NCI-H1092 treated with DMSO at 0.1 percent for 48 hours (cell line): ENCODE results near the gene TEX44.

Experiments
- DNase-seq: peaks from one replicate; lab custom pipeline; 2025; lab: John Stamatoyannopoulos, UW

The TEX44 gene

DNA sequence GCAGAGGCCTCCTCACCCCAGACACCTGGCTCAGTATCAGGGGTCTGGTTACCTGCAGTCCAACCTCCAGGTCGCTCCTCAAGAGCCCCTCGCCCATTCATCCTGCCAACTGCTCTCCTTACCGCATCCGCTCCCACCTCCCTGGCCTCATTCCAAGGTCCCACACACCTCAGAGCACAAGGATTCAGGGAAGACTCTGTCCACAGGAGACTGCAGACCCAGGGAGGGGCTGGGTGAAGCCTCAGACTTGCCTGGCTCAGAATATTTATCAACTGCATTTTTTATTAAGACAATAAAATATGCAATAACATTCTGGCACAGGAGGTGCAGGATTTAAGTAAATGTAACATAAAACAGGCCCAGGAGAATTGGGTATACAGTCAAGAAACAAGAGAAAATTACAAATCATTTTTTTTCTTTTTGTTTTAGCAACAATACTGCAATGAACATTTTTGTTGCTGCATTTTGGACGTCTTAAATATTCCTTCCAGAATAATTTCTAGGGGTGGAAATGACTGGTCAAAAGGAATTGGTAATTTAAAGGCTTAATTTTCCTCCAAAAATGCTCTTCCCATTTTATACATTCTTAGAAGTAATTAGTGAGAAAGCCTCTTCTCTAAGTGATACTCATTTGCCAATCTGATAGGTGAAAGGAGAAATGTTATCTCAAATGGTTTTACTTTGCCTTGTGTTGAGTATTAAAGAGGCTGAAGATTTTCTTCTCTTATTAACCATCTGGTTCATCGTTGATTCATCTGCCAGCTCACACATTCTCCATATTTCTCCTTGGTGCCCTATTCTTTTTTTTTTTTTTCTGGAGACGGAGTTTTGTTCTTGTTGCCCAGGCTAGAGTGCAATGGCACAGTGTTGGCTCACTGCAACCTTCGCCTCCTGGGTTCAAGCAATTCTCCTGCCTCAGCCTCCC lies 42.5 kb downstream of the TEX44 start:
- DNase-seq, result no peak

DNA sequence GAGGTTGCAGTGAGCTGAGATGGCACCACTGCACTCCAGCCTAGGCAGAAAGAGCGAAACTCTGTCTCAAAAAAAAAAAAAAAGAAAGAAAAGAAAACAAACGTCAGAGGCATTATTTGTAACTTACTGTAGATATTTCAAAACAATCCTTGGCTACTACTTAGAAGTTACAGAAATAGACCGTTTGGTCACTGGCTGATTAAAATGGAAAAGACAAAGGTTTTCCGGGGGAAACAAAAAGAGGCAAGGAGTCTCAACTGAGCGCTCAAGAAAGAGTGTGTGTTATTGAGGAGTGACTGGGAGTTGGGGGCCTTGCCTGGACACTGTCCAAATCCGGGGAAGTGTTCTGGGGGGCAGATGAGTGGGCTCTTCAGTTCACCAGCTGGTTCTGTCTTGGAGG lies 47.6 kb downstream of the TEX44 start:
- no peak for DNase-seq

DNA sequence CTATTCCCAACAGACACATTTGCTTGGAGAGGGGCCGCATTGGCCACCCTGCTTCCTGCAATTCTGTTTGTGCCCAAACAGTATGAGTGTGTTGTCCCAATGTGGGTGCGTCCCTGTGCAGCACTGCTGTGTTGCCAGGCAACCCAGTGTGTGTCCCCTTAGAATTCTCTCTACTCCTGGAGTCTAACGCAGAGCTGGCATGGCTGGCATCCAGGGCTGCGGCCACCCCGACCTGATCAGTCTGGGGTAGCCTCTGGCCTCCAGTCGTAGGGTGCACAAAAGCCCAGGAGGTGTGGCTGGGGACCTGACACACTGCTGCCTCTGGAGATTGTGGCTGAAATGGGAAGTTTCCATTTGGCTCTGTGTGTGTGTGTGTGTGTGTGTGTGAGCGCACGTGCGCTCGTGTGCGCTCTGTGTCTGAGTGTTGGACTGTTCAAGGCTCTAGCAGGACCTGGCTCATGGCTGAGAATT lies 48.0 kb downstream of the TEX44 start:
- DNase-seq, result no peak

DNA sequence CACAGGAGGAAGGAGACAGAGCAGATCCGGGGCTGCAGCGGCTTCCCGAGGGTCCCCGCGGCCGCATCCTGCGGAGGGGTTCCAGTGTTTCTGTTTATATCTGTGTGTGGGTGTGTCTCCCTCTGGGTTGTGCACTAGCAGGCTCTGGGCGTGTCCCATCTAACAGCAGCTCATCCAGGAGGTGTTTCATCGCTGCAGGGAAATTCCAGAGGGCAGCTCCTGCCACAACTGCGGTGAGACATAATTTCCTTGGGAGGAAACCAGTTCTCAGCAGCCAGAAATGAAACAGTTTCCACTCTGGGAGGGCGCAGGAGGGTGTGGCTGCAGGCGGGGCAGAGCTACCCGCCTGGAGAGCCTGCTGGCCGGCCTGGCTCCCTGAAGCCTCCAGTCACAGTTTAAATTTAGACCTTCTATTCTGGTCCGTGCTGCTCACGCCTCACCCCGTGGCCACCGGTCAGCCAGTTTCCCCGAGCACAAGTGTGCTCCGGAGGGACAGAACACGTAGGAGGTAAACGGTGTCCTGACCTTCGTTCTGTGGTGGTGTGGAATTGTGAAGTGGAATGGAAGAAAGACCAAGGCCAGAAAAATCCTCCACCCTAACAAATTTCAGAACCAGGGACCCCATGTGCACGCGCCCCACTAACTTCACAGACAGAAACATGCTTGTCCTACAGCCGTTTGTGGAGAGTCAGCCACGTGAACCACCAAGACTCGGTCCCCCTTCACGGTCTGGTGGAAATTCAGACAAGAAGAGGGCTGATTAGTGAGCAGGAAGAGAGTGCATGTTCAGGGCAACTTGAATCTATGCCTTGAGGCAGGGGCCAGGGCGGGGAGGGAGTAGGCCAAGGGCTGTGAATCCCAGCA lies 50.2 kb downstream of the TEX44 start:
- DNase-seq, result no peak

DNA sequence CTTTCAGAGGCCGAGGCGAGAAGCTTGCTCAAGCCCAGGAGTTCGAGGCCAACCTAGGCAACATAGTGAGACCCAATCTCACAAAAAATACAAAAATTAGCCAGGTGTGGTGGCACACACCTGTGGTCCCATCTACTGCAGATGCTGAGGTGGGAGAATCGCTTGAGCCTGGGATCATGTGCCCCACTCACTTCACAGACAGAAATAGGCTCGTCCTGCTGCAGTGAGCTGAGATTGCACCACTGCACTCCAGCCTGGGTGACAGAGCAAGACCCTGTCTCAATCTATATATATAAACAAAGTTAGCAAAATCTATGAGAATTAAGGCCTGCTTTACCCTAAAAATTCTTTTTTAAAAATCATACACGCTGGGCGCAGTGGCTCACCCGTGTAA lies 50.8 kb downstream of the TEX44 start:
- no peak for DNase-seq
